OCI-M1 (cell line): Measurements from ENCODE around the gene FRY.

ENCODE experiments used
- DNase-seq: peaks from one replicate; lab custom pipeline; 2025; lab: John Stamatoyannopoulos, UW

Gene FRY

GRCh38 chr13:32174366-32174765 lies 142.8 kb downstream of the FRY start:
- no peak for DNase-seq

- DNase-seq: peak; percentile 93
Measured at GRCh38 chr13:32175307-32175706, 143.7 kb downstream of the FRY start.

- no peak for DNase-seq
Measured at GRCh38 chr13:32175943-32176342, 144.4 kb downstream of the FRY start.

GRCh38 chr13:32176696-32177095 lies 145.1 kb downstream of the FRY start:
- no peak for DNase-seq

DNA sequence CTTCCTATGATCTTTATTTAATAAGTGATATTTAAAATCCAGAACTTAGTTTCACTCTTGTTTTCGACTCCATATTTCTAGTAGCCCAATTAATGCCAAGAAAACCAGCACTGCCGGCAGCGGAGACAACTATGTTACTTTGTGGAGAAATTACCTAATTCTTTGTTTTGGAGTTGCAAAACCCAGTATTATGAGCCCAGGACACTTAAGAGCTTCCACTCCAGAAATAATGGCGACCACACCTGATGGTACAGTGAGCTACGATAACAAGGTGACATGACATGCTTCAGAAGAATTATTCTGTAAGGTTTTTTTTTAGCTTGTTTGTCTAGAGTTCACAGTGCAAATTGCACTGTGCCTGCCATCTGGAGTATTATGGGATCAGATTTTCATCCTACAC lies 147.2 kb downstream of the FRY start:
- no peak for DNase-seq

DNA sequence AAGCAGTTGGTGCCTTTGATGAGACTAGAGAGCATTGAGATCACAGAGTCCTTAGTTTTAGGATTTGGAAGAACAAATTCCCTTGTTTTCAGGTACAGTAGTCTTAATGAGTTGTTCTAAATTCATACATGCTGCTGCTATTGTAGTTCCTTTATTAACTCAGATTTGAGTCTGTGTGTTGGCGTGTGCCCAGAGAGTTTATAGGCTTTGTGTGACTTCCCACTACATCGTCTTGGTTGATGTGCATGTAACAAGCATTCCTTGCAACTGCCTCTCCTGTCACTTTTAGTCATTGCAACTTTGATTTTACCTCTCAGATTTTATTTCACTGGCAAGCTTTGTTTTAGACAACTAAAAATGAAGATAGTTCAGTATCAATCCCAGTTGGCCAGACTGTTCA lies 148.1 kb downstream of the FRY start:
- no peak for DNase-seq

DNA sequence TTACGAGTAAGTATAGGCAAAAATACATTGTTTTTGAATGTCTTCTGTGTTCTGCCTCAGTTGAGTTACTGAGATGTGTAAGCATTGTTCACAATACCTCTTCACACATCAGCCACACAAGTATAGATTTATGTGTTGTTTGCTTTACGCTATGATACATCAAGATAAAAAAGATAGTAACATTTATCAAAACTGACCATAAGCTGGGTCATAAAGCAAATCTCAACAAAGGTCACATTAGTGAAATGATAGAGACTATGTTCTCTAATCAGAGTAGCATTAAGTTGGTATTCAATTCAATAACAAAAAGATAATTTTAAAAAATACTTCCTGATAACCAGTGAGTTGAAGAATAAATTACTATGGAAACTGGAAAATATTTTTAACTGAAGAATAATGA lies 156.1 kb downstream of the FRY start:
- no peak for DNase-seq

DNA sequence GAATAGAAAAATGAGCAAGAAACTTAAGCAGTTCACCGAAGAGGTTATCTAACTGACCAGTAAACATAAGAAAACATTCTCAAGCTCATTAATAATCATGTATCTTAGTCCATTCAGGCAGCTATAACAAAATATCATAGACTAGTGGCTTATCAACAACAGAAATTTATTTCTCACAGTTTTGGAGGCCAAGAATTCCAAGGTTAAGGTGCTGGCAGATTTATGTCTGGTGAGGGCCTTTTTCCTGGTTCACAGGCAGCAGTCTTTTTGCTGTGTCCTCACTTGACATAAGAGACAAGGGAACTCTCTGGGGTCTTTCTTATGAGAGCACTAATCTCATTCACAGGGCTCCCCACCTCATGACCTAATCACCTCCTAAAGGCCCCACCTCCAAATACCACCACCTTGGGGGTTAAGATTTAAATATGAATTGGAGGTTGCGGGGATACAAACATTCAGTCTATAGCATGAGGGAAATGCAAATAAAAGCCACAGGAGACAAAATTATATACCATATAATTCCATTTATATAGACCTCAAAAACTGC lies 160.0 kb downstream of the FRY start:
- DNase-seq: no peak

- DNase-seq: no peak
Measured at GRCh38 chr13:32195713-32196112, 164.1 kb downstream of the FRY start.

DNA sequence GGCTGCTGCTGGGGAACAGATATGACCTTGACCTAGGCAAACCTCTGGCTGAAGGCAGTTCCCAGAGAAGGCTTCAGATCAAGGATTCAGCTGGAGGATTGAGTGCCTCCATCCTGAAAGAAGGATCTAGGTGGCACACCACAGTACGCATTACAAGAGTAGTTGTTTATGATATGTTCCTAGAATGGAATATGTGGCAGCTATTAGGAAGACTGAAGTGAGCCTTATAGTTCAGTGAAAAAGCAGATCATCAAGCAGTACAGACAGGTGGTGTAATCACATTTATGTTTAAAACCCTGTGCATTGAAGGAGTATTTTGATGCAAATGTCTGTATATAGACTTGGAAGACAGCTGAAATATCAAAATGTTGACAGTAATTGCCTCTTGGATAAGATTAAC lies 167.6 kb downstream of the FRY start:
- DNase-seq: no peak

- DNase-seq: no peak
Measured at GRCh38 chr13:32200741-32201140, 169.2 kb downstream of the FRY start.

DNA sequence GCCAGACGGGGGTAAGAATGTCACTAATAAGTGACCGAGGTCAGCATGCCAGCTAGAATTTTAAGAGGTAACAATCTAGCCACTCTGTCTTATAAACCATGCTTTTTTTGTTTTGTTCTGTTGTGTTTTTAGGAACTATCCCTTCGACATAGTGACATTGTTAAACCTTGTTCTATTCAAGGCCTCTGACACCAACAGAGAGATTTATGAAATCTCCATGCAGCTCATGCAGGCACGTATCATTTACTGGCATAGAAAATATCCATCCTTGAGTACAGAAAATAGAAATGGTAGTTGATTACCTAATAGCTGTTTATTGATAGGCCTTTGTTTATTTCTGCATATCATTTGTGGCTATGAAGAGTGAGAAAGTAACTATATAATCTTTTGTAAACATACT lies 170.2 kb downstream of the FRY start:
- DNase-seq: no peak

- DNase-seq: no peak
Measured at GRCh38 chr13:32202268-32202667, 170.7 kb downstream of the FRY start.

- DNase-seq: no peak
Measured at GRCh38 chr13:32203221-32203620, 171.6 kb downstream of the FRY start.

DNA sequence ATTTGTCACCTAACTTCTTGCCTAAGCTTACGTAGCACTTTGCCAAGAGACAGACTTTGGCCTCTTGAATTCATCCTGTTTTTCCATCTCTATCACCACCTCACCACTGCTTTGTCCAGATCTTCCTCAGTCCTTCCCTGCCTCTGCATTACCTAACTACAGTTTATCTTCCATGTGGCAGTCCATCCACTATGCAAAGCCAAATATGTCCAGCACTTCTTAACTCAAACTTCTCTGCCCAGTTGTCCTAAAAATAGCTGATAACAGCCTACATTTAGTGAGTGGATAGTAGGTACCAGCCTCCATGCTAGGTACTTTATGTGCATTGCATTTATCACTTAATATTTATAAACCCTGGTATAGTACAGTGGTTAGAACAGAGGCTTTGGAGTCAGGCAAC lies 172.2 kb downstream of the FRY start:
- no peak for DNase-seq

- DNase-seq: peak; percentile 33
Measured at GRCh38 chr13:32205431-32206096, 174.0 kb downstream of the FRY start.

GRCh38 chr13:32206097-32206740 lies 174.6 kb downstream of the FRY start:
- no peak for DNase-seq

DNA sequence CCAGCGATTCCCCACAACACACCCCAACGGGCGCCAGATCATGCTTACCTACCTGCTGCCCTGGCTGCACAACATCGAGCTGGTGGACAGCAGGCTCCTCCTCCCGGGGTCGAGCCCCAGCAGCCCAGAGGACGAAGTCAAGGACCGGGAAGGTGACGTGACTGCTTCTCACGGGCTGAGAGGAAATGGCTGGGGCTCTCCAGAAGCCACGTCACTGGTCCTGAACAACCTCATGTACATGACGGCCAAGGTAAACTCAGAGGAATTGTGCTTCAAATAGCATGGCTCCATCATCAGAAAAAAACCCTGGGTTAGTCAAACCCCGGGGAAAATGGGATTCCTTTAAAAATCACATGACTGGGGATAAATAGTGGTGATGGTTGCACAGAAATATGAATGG lies 177.3 kb downstream of the FRY start:
- no peak for DNase-seq

GRCh38 chr13:32209652-32210051 lies 178.1 kb downstream of the FRY start:
- DNase-seq: no peak

DNA sequence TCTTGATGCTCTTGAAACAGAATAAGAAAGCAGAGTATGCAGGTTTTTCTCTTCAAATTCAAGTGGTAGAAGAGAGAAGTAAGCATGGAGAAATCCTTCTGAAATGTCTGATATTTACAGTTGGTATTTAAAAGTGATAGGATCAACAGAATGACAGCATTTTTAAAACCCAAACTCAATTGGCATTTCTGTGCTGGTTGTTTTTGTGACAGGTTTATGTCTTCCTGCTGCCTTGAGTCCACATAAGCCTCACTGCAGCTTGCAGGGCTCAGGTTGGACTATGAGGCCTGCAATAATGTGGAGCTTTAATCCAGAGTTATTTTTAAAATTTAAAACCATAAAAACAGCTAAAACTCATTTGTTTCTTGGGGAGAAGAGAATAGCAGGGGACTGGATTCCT lies 178.5 kb downstream of the FRY start:
- DNase-seq: no peak

DNA sequence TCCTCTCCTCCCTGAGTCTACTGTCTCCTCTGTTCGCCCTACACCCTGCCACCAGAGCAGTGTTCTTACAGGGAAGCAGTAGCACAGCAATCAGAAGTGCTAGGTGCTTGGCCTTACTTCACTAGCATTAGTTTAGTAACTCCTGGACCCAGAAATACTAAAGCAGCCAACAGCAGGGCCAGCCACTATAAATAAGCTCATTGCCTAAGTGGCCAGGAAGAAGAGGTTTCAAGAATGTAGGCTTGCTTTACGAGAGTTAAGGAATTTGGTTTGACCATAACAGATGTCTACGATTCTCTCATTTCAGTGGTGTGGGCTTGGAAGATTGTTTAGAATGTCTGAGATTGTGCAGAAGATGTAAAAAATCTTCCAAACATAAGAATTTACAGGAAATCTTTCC lies 180.2 kb downstream of the FRY start:
- DNase-seq: no peak

DNA sequence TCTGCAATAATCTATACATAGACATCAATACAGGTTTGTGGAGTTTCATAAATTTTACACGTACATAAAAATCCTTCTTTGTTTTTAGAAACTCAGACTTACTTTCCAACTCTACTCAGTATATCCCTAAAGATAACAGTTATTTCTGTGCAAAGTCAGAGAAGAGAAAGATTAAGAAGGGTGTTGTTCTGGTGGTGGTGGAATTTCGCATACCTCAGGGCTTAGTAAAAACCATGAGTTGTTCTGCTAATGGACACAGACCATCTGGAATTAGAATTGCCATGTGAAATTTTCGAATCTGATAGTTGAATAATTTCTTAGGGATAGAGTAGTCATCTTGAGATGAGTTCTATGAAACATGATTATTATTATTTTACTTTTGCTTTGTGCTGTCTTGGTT lies 180.8 kb downstream of the FRY start:
- no peak for DNase-seq

DNA sequence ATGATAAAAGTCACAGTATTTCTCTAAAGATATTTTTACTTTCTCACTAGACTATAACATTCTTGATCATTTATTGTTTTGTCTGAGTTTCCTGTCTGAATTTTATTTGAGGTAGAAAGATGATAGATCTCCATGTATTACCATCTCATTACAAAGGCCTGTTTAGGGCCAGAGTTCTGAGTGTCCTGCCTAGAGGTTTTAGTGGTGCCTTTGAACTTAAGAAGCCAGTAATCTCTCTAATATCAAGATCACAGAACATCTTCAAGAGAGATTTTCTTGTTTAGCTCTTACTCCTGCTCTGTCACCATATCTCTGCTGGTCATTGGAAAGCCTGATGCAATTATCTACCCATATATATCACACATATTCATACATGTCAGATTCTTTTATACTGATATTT lies 182.1 kb downstream of the FRY start:
- no peak for DNase-seq

GRCh38 chr13:32214071-32214470 lies 182.5 kb downstream of the FRY start:
- no peak for DNase-seq
